Lower leg skin (tissue), 4 donors: ENCODE results near the gene LDLRAD2. TPM values are rescaled to one million over a fixed set of nuclear protein-coding genes. Genes with fewer than 3 reads are reported as not detected.

Experiments used
- DNase-seq, 2 donors: peaks; one replicate each; pipeline ENCODE4 v3.0.0-alpha.2; 2019; ENCODE audit warnings: low spot score in 2 of 2
- H3K4me3 ChIP-seq: fragments of 200-600 bp; sonication (generic); 2 replicates; pipeline ENCODE4 v1.5.1; 2017; ENCODE audit warnings: mild to moderate bottlenecking, low read depth; ENCODE audit not compliant: poor library complexity, severe bottlenecking
- CTCF ChIP-seq, 3 donors: fragments of 450-650 bp; IDR thresholded peaks; one replicate each; pipeline ENCODE4 v1.5.1; 2016; ENCODE audit warnings: antibody characterized with exemption in 3 of 3, mild to moderate bottlenecking in 3 of 3, moderate library complexity in 2 of 3
- POLR2A ChIP-seq, 2 donors: fragments of 450-650 bp; IDR thresholded peaks; one replicate each; pipeline ENCODE4 v1.6.1; 2016 to 2017; ENCODE audit warnings: antibody characterized with exemption in 2 of 2, mild to moderate bottlenecking in 1 of 2, moderate library complexity in 1 of 2
- WGBS, 2 donors: methylation state at CpG; one replicate each; pipeline ENCODE4 v1.1.5; 2018; 5-methylcytosine and 5-hydroxymethylcytosine counted together
- intact Hi-C: fragments of 100-400 bp; cut with DNase I; formaldehyde crosslinking; loops from one replicate; pipeline ENCODE4 v1.15.0; 2023; ENCODE audit warnings: low total_unique reads
- total RNA-seq, 4 donors: library from RNA; depleted of rRNA; stranded (reverse); fragments of >200 nt; gene quantifications; one replicate each; pipeline ENCODE4 v1.1.0, GENCODE V29; 2016

The LDLRAD2 gene
- total RNA-seq, 4 donors from 2014 or later, result 0.19 TPM; not detected in 3

GRCh38 chr1:21799730-21800129, 12.3 kb upstream of the LDLRAD2 start:
- DNase-seq, result no peak
- intact Hi-C loops, result no loop called here
- WGBS, 2 donors, result 76 to 82% methylated on average over 5 of the region's 5 CpGs
- no peak overlapping the region for H3K4me3 ChIP-seq
- TF ChIP-seq POLR2A (IDR thresholded peaks at IDR 0.05) (no peak), CTCF (IDR thresholded peaks at IDR 0.05) (no peak)

- WGBS, 2 donors, result 92 to 95% methylated on average over 4 of the region's 4 CpGs
Observed at GRCh38 chr1:21801100-21801499, 11.0 kb upstream of the LDLRAD2 start.

GRCh38 chr1:21804536-21804935, 7.5 kb upstream of the LDLRAD2 start:
- no peak for DNase-seq
- intact Hi-C loops, result no loop called here
- WGBS, 2 donors, result 73 to 86% methylated on average over 2 of the region's 2 CpGs
- H3K4me3 ChIP-seq, result no peak overlapping the region
- TF ChIP-seq CTCF (IDR thresholded peaks at IDR 0.05) (no peak), POLR2A (IDR thresholded peaks at IDR 0.05) (no peak)

More at GRCh38 chr1:21801100-21801499, 11.0 kb upstream of the LDLRAD2 start:
- DNase-seq, result no peak
- no peak overlapping the region for H3K4me3 ChIP-seq
- TF ChIP-seq CTCF (IDR thresholded peaks at IDR 0.05), result no peak
- no peak for TF ChIP-seq POLR2A (IDR thresholded peaks at IDR 0.05)
- intact Hi-C loops, result no loop called here

- 95 to 97% methylated on average over 3 of the region's 3 CpGs for WGBS, 2 donors
- no peak for TF ChIP-seq POLR2A (IDR thresholded peaks at IDR 0.05)
- TF ChIP-seq CTCF (IDR thresholded peaks at IDR 0.05), result no peak
- H3K4me3 ChIP-seq, result no peak overlapping the region
- DNase-seq, result no peak
- intact Hi-C loops, result no loop called here
Observed at GRCh38 chr1:21813542-21813941, 1.5 kb downstream of the LDLRAD2 start.

DNA sequence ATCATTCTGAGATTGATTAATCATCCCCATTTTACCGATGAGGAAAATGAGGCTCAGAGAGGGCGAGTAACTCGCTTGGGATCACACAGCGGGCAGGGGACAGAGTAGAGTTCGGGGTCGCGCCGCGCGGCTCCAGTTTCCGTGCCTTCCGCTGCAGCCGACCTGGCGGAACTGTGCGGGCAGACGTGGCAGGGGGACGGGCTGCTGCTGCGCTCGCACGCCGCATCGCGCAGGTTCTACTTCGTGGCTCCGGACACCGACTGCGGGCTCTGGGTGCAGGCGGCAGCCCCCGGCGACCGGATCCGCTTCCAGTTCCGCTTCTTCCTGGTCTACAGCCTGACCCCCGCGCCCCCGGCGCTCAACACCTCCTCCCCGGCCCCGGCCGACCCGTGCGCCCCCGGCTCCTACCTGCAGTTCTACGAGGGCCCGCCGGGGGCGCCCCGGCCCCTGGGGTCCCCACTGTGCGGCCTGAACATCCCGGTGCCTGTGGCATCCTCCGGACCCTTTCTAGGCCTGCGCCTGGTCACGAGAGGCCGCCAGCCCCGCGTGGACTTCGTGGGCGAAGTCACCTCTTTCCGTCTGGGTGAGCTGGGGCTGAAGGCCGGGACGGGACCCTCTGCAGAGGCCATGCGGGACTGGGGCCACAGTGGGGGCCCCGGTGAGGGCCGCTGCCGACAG, 2.3 kb downstream of the LDLRAD2 start:
- WGBS, 2 donors, result 15 to 16% methylated on average over 25 to 38 of the region's 65 CpGs
- no peak for DNase-seq
- TF ChIP-seq CTCF (IDR thresholded peaks at IDR 0.05), result no peak
- TF ChIP-seq POLR2A (IDR thresholded peaks at IDR 0.05), result no peak
- H3K4me3 ChIP-seq, result no peak overlapping the region
- intact Hi-C loops, result no loop called here
